Stimulated activated CD4-positive, alpha-beta T cell treated with anti-CD3 and anti-CD28 coated beads, Interleukin-4, amount 100 ng/mL, for 48 hours (primary cell): Measurements from ENCODE around the gene ALB.

Experiments used
- DNase-seq, 2 donors: peaks; one replicate each; pipeline ENCODE4 v3.0.0-alpha.2; 2020; ENCODE audit warnings: low read depth in 2 of 2

The ALB gene

DNA sequence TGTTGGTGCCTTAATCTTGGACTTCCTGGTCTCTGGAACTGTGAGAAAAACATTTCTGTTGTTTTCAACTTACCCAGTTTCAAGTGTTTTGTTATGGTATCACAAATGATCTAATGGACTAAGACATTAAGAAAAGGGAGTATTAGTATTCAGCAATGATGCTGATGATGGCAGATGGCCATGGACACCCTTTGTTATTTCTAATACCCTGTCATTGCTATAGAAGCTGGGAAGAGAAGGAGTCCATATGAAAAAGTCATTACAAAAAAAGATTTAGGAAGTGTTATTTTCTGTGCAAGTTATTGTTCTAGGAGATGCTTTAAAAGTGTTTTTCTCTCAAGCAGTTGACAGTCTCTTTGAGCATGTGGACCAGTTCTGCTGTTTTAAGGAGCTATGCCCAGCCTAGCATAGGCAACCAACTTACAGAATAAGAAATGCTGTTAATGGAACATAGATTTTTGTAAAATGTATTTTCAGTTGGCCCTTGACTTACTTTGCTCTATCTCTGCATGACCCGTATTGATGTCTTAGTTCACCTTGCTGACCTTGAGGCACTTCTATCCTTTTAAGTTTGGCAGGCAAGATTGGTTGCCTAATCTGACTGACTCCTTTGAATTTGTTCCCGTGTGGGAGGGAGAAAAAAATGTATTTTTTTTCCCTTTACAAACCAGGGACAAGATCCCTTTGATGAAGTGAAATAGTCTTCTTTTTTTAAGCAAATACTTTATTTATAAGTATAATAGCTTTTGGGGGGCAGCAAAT, 25.9 kb downstream of the ALB start:
- DNase-seq = no peak

- no peak for DNase-seq
Measured at GRCh38 chr4:73431813-73432168, 27.7 kb downstream of the ALB start.

DNA sequence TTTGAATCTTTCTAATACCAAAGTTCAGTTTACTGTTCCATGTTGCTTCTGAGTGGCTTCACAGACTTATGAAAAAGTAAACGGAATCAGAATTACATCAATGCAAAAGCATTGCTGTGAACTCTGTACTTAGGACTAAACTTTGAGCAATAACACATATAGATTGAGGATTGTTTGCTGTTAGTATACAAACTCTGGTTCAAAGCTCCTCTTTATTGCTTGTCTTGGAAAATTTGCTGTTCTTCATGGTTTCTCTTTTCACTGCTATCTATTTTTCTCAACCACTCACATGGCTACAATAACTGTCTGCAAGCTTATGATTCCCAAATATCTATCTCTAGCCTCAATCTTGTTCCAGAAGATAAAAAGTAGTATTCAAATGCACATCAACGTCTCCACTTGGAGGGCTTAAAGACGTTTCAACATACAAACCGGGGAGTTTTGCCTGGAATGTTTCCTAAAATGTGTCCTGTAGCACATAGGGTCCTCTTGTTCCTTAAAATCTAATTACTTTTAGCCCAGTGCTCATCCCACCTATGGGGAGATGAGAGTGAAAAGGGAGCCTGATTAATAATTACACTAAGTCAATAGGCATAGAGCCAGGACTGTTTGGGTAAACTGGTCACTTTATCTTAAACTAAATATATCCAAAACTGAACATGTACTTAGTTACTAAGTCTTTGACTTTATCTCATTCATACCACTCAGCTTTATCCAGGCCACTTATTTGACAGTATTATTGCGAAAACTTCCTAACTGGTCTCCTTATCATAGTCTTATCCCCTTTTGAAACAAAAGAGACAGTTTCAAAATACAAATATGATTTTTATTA, 28.3 kb downstream of the ALB start:
- DNase-seq = no peak

DNA sequence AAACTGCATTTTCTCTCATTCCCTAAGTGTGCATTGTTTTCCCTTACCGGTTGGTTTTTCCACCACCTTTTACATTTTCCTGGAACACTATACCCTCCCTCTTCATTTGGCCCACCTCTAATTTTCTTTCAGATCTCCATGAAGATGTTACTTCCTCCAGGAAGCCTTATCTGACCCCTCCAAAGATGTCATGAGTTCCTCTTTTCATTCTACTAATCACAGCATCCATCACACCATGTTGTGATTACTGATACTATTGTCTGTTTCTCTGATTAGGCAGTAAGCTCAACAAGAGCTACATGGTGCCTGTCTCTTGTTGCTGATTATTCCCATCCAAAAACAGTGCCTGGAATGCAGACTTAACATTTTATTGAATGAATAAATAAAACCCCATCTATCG, 29.1 kb downstream of the ALB start:
- no peak for DNase-seq

GRCh38 chr4:73434311-73434710, 30.2 kb downstream of the ALB start:
- DNase-seq = no peak

GRCh38 chr4:73435984-73436383, 31.9 kb downstream of the ALB start, which contains the start of gene AFP:
AFP (plus strand) TSS chr4:73436221; CDS start chr4:73436263, 42 bp downstream.
- no peak for DNase-seq

GRCh38 chr4:73436674-73437557, 32.8 kb downstream of the ALB start:
- no peak for DNase-seq

GRCh38 chr4:73437558-73437956, 33.5 kb downstream of the ALB start:
- no peak for DNase-seq

GRCh38 chr4:73438048-73438447, 34.0 kb downstream of the ALB start:
- no peak for DNase-seq

GRCh38 chr4:73438582-73439215, 34.6 kb downstream of the ALB start:
- no peak for DNase-seq

DNA sequence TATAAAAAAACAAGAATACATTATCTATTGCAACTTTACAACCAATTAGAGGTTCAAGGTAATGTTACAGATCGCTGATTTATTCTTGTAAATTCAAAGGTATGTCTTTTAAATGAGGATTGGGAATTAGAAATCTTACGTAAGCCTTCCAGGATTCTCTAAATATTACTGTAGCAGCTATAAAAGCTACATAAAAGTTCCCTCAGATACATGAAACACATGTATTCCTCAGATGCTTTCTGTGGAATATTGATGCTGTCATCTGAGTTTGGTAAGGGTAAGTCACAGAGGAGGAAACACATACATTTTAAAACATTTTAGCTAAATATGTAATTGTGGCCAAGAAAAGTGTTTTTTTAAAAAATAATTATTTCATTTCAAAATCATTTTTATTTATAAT, 35.4 kb downstream of the ALB start:
- DNase-seq = no peak

- no peak for DNase-seq
Measured at GRCh38 chr4:73439991-73440390, 35.9 kb downstream of the ALB start.

- no peak for DNase-seq
Measured at GRCh38 chr4:73440653-73441052, 36.6 kb downstream of the ALB start.

DNA sequence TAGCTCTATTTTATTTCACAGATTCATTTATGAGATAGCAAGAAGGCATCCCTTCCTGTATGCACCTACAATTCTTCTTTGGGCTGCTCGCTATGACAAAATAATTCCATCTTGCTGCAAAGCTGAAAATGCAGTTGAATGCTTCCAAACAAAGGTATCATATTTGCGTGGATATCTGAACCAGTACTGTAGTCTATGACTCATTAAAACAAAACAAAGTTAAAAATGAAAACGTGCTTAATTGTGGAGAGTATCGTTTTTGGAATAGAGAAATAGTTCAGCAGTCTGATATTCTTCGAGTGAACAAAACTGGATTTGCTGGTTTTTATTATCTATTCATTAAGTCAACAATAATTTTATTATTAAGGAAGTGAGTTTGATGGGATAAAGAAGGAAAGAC, 38.2 kb downstream of the ALB start:
- no peak for DNase-seq

GRCh38 chr4:73443224-73443623, 39.1 kb downstream of the ALB start:
- no peak for DNase-seq

DNA sequence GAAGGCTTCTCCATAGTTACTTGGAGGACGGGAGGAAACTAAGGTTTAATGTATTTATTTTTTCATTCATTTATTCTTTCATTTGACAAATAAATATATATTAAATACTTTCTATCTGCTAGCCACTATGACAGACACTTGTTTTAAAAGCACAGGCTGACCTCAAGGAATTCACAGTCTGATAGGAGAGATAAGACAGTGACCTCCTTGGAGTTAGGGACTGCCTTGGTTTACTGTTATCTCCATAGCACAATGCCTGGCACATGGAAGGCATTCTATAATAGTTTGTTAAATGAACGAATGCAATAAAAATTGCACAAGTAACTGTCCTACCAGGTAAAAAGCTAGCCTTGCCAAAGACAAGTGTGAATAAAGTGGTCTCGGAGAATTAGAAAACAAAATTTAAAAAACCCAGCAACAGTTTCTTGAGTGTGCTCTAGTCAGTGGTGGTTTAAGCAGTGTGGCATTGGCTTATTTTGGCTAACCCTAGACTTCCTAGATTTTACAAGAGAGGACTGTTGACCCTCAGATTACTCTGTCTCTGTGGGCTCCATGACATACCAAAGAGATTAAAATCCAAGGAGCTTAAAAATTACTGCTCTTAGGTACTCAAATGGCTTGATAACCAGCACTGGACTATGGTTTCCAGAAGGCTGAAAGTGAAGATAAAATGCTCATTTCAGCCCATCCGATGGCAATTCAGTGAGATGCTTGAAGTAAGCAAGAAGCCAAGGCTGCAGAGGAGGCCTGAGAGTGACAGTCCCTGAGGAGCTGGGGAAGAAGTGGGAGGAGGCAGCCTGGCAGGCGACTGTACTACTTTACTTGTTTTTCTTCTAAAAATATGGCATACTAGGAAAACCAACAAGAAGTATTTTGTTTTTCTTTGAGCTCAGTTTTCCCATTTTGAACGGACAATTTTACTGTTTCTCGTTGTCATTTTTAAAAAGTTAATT, 41.6 kb downstream of the ALB start:
- no peak for DNase-seq

DNA sequence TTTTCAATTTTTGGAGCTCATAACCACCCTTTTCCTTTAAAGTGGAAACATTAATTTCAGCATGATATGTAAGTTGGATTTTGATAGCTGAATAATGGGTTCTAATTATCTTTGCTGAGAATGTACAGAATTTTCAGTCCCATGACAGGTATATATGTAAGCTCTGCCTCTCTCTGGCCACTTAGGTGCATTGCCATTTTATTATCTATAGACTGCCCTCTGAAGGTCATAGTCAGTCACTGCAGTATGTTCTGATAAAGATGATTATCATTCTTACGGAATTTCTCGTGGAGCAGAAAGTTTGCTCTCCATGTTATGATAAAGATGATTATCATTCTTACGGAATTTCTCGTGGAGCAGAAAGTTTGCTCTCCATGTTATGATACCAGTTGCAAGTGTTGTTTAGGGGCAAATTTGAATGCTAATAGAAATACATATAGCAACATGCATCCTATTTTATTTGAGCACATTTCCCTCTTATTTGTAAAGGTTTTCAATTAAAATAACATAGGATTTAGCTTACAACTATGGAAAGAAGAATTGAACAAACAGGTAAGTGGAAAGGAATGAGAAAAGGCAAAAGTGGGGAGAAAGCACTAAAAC, 42.4 kb downstream of the ALB start:
- DNase-seq = no peak

- DNase-seq = no peak
Measured at GRCh38 chr4:73447671-73448070, 43.6 kb downstream of the ALB start.

- no peak for DNase-seq
Measured at GRCh38 chr4:73448448-73449203, 44.5 kb downstream of the ALB start.
